NCI-H748 (cell line): Measurements from ENCODE around the gene OR2A14.
A peak's percentile ranks its signal among the peaks of the same experiment; 100 is the strongest.
"Not testable (repeated sequence)": the region's sequence is repeated elsewhere in the genome, so short reads cannot be mapped to it uniquely, and the experiment has no call there.

Experiments used
- DNase-seq: peaks from one replicate; lab custom pipeline; 2025; ENCODE audit not compliant: unreplicated experiment; lab: John Stamatoyannopoulos, UW

OR2A14 gene

GRCh38 chr7:144122876-144123275 is at the start of gene OR2A14:
TSS of gene OR2A14 (plus strand) at chr7:144123176. CDS start at chr7:144129113, 5,937 bp downstream.
- DNase-seq, result no peak

DNA sequence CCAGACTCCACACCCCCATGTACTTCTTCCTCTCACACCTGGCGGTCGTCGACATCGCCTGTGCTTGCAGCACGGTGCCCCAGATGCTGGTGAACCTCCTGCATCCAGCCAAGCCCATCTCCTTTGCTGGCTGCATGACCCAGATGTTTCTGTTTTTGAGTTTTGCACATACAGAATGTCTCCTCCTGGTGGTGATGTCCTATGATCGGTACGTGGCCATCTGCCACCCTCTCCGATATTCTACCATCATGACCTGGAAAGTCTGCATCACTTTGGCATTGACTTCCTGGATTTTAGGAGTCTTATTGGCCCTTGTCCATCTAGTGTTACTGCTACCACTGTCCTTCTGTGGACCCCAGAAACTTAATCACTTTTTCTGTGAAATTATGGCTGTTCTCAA is 48.6 kb upstream of the OR2A14 start:
- no peak for DNase-seq

DNA sequence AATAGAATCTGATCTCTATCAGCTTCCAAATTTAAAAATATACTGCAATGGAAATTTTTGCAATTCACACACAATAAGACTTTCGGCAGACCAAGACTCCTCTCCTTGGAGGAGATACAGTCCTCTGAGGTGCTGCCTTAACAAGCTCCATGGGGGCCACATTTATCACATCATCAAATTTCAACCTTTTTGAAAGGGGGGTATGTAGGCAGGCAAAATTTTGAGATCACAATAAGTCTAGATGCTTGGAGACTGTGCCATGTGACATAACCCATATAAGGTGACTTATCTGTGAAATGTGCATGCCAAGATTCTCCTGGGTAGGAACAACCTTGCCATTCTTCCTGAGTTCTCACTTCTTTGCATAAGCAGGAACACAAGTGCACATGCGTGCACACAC is 37.0 kb upstream of the OR2A14 start, which contains the start of gene OR2A12:
OR2A12 (plus strand) TSS at position 301 of the 400 bp plus-strand sequence. CDS start 8,830 bp downstream, outside the sequence.
- no peak for DNase-seq

- DNase-seq, result no peak
Observed at GRCh38 chr7:144086730-144087129, 36.2 kb upstream of the OR2A14 start.

- DNase-seq, result no peak
Observed at GRCh38 chr7:144087230-144087629, 35.7 kb upstream of the OR2A14 start.

GRCh38 chr7:144090667-144091066 is 32.3 kb upstream of the OR2A14 start:
- DNase-seq, result no peak

- no peak for DNase-seq
Observed at GRCh38 chr7:144098776-144099175, 24.2 kb upstream of the OR2A14 start.

DNA sequence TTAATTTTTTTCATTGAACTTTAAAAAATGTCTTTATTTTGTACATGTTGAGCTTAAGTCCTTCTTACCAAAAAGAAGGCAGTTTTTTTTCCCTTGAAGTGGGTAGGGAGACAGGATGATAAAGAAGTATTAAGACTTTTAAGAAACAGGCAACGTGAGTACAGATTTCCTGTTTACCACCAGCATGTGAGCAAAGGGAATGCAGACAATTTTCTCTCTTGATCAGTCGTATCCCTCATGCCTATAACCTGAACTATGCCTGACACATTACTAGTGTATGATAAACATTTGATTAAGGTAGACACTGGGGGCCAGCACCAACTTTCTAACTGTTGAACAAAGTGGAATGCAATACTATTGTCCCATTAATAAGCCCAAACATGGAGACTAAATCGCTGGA is 22.4 kb upstream of the OR2A14 start:
- DNase-seq, result no peak

DNA sequence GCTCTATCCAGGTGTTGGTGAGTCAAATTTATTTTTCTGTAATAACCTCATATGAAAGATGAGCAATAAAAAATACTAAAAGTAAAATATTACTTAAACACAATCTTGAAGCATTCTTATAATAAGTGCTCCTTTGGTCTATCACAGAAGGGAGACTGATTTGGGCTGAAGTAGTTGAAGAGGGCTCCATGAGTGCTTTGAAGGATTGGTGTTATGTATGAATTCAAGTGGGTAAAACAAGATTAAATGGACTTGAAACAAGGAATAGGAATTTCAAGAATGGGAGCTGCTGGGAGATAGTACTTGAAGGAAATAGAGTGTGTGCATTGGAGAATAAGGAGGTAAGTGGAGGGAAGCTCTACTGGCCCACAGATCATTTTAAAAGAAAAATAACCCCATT is 20.9 kb upstream of the OR2A14 start:
- no peak for DNase-seq

GRCh38 chr7:144105211-144105610 is 17.8 kb upstream of the OR2A14 start:
- DNase-seq, result no peak

- no peak for DNase-seq
Observed at GRCh38 chr7:144109283-144109682, 13.7 kb upstream of the OR2A14 start, which contains the start of gene OR2A2. TSS of gene OR2A2 (plus strand) at chr7:144109583. CDS start at chr7:144109583, 0 bp downstream.

GRCh38 chr7:144110272-144110671 is 12.7 kb upstream of the OR2A14 start:
- no peak for DNase-seq

DNA sequence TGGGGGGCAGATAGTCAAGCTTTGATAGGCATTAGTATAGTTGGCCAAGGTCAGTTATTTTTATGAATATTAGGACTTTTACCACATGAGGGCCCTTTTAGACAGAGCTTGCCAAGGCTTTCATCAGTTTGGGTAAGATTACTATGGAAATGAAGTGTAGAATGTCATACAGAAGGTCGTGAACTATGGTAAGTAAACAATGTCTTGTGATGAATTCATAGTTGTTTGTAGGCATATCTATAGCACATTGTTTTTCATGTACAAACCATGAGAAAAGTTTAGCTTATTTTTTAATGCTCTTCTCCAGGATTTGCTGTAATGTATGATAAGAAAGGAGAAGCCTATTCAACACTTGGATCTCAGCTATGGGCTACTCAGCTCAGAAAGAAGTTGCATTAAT is 9.3 kb upstream of the OR2A14 start:
- DNase-seq, result no peak

DNA sequence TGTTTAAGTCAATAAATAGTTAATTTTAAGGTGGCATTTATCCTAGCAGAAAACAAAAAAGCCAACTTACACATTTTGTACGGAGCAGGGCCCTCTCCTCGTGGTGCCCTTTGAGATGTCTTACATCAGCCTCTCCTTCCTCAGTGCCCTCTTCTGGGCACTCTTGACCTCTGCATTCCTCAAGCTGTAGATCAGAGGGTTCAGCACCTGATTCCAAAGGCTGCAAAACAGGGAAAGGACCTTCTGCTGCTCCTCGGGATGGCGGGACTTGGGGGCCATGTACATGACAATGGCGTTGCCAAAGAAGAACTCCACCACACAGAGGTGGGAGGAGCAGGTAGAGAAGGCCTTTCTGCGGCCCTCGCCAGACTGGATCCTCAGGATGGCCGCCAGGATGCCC is 4.6 kb upstream of the OR2A14 start:
- DNase-seq, result no peak

GRCh38 chr7:144127714-144128334 is 4.8 kb downstream of the OR2A14 start:
- DNase-seq, result peak; percentile 73

DNA sequence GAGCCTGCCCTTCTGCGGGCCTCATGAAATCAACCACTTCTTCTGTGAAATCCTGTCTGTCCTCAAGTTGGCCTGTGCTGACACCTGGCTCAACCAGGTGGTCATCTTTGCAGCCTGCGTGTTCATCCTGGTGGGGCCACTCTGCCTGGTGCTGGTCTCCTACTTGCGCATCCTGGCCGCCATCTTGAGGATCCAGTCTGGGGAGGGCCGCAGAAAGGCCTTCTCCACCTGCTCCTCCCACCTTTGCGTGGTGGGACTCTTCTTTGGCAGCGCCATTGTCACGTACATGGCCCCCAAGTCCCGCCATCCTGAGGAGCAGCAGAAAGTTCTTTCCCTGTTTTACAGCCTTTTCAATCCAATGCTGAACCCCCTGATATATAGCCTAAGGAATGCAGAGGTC is 6.6 kb downstream of the OR2A14 start:
- DNase-seq, result not testable (repeated sequence)

DNA sequence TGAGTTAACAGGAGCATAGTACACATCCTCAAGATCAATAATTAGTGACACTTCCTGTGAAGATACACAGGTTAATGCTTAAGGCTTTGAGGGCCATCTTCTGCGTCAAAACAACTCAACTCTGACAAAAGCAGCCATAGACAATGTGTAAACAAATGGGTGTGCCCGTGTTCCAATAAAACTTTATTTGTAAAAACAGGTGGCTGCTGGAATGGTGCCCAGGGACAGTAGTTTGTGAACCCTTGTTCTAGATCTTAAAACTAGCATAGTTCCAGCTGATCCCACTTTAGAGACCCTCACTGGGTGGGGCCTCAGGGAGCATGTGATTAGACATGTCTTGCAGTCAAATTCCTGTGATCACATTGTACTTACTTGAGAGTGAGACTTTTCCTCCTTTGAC is 7.8 kb downstream of the OR2A14 start:
- no peak for DNase-seq

DNA sequence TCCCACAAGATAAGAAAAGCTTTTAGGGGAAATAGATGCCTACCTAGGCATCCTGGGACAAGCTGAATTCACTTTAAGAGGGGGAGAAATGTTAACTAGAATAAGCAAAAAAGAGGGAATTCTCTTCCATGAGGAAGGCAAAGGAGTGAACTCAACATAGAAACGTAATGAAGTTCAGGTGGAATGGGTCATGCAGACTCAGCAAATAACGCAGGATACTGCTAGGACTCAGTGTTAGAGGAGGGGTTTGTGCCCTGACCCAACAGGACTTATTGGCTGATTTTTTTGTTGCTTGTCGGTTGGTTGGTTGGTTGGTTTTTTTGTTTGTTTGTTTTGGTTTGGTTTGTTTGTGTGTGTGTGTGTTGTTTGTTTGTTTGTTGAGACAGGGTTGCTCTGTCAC is 9.3 kb downstream of the OR2A14 start:
- DNase-seq, result no peak

DNA sequence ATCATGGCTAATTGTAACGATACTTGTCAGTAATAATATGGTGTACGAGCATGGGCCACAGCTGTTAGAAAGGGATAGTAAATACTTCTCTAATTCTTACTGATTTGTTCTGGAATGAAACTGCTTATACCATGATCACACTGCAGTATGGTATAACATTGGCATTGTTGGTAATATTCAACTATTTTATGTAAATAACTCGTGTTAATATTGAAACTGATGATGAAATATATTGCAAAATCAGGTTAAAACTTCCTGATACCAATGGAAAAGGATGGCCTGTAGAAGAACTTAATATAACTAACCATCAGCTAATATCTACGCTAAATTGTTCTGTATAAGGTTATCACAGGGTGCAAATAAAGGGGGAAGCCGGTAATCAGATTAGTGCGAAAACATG is 10.3 kb downstream of the OR2A14 start:
- DNase-seq, result no peak

DNA sequence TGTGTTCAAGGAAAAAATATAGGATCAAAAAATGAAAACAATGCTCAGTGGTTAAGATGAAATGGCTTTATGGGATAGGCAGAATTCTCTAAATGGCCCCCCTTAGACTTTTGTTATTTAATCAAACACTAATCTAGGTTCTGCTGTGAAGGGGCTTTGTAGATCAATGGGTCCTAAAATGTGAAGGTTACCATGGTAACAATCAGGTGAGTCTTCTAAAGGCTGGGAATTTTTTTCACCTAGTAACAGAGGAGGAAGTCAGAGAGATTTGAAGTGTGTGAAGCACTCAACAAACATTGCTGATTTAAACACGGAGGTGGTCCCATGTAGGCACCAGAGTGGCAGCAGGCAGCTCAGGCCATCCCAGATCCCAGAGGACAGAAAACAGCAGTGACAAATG is 11.1 kb downstream of the OR2A14 start:
- no peak for DNase-seq

DNA sequence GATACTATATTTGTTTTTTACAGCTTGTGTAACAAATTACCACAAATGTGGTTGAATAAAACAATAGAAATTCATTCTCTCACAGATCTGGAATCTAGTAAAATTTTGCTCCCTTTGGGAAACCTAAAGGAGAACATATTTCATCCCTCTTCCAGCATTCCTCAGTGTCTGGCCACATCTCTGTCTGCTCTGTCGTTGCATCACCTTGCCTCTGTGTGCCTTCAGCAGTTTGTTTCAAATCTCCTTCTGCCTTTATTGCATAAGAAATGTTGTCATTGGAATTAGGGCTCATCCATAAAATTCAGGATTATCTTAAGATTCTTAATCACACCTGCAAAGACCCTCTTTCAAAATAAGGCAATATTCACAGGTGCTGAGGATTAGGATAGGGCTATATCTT is 14.5 kb downstream of the OR2A14 start:
- no peak for DNase-seq

DNA sequence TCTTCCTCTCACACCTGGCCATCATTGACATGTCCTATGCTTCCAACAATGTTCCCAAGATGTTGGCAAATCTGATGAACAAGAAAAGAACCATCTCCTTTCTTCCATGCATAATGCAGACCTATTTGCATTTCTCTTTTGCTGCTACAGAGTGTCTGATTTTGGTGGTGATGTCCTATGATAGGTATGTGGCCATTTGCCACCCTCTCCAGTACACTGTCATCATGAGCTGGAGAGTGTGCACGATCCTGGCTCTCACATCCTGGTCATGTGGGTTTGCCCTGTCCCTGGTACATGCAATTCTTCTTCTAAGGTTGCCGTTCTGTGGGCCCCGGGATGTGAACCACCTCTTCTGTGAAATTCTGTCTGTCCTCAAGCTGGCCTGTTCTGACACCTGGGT is 19.2 kb downstream of the OR2A14 start:
- DNase-seq, result no peak

DNA sequence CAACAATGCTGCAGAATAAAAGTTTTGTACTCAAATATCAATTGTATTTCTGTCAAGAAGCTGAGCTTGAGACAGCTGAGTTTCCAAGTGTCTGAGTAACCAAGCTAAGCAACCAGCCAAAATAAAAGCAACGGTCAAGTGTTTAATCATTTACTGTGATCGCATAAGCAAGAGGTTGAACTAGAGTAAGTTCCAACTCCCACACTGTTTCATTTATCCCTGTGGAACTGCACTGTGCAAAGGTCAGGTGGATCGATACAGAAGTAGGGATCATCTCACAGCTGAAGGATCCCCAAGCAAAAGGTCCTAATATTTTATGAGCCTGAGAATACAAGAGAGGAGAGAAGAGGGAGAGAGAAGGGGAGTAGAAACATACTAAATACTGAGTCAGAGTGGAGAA is 21.4 kb downstream of the OR2A14 start:
- DNase-seq, result no peak
